ENCODE measurements around the gene SLIT1. TPM values are rescaled to one million over a fixed set of nuclear protein-coding genes. Genes with fewer than 3 reads are reported as not detected.

SLIT1 gene
- total RNA-seq, 1 experiment from 2014 or later: not detected

DNA sequence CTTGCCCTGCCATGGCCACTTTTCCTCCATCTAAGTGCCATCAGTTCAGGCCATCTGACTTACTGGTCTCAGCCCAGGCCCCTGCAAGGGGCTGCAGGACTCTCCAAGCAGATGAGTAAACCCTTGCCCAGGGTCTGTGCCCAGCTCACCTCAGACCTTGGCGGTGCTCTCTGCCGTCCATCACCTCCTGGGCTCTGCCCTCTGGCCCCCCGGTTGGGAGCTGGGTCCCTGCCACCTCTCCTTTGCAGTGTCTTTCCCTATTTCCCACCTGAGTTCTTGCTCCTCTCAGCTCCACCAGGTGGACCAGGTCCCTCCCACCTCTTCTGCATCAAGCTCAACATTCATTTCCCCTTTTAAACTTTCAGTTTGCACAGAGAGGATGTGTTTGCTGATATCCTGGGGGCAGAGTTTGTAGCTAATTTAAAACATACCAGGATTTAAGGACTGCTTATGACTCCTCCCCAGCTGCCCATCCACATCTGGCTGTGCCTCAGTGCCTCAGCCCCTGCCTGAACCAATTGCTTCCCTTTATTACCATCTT, 135.5 kb downstream of the SLIT1 start:
- DNase-seq (ENCODE audit: low read depth, low spot score): no peak

DNA sequence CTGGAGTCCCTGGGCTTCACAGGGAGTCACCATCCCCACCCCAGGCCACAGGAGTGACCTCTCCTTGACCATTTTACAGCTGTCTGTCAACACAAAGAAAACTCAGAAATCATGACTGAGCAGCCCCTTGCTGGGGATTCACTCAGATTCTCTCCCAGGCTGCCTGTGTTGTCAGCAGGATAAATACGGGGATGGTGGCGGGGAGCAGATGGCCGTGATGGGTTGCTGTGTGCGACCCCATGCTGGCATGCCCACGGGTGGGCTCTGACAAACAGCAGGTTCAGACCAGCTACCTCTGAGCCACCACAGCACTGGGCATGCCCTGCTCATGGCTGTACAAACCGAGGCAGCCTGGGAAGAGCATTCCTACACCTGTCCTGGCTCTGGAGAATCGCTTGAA, 136.1 kb downstream of the SLIT1 start:
- in situ Hi-C loops (cut with HindIII; ENCODE audit: low pct_unique_long_range_greater_than_20kb, low sequenced_read_pairs): no loop called here
- no peak for DNase-seq (ENCODE audit: low read depth, low spot score)

More for the DNA sequence above, 135.5 kb downstream of the SLIT1 start:
- in situ Hi-C loops (cut with HindIII; ENCODE audit: low pct_unique_long_range_greater_than_20kb, low sequenced_read_pairs): no loop called here

DNA sequence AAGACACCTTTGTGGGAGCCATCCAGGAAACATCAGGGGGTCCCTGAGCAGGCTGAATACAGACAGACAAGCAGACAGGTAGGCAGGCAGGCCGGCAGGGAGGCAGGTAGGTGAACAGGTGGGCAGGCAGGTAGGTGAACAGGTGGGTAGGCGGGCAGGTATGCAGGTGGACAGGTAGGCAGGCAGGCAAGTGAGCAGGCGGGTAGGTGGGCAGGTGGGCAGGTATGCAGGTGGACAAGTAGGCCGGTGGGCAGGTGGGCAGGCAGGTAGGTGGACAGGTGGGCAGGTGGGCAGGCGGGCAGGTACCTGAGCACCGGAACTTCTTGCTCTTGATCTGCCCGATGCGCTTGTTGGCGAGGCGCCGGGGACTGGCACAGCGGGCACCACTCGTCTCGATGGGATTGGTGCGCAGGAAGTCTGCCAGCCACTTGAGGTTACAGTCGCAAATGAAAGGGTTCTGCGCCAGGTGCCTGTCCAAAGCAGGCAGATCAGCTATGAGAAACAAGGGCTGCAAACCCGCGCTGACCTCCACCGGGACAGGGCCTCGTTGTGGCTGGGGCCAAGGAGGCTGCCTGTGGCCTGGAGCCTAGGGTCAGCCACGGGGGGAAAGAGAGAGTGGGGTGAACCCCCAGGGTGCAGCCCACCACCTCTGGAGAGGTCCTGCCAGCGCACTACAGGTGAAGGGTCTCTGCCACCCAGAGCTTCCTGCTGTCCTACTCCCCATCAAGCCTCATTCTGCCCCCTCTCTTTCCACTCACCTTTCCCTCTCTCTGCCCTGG, 136.9 kb downstream of the SLIT1 start:
- DNase-seq (ENCODE audit: low read depth, low spot score): no peak
- in situ Hi-C loops (cut with HindIII; ENCODE audit: low pct_unique_long_range_greater_than_20kb, low sequenced_read_pairs): no loop called here

DNA sequence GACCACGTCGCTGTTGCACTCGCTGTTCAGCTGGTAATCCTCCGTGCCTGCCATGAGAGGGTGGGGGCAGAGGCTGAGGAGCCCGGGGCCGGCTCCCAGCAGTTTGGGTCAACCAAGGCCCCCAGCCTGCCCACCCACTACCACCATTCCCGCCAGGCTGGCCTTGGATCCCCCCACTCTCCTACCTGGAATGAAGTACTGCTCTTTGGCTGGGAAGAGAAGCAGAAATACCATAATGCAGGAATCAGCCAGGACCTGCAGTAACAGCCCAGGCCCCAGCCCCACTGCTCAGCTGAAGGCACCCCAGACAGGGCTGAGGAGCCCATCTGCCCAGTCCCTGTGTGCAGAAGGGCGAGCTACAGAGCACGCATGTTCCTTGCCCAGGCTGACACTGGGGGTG, 138.0 kb downstream of the SLIT1 start:
- DNase-seq (ENCODE audit: low read depth, low spot score): no peak
- in situ Hi-C loops (cut with HindIII; ENCODE audit: low pct_unique_long_range_greater_than_20kb, low sequenced_read_pairs): no loop called here

DNA sequence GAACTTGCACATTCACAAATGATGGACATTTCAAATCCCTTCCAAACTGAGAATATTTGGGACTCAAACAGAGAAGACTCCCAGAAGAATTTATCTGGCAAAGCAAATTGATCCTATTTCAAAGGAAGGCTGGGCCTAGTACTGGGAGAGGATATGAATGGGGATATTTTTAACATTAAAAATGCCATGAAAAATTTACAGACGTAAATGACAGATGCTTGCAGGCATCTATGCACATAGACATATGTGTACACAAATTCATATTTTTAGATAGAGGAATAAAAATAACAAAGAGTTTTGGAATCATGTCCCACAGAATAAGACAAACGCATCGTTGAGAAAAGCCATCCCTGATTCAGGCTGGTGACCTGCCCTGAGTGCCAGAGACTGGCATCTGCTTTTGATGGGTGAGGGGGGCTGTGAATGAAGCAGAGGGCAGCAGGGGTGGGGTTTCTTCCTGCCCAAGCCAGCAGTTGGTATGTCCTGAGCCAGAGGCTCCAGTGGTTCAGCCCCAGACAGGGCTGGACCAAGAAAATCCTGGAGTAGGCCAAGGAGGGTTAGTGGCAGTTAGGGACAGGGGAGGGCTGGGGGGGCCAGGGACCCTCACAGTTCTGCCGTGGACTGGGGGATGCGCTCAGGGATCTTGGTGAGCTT, 138.5 kb downstream of the SLIT1 start:
- in situ Hi-C loops (cut with HindIII; ENCODE audit: low pct_unique_long_range_greater_than_20kb, low sequenced_read_pairs): no loop called here

DNA sequence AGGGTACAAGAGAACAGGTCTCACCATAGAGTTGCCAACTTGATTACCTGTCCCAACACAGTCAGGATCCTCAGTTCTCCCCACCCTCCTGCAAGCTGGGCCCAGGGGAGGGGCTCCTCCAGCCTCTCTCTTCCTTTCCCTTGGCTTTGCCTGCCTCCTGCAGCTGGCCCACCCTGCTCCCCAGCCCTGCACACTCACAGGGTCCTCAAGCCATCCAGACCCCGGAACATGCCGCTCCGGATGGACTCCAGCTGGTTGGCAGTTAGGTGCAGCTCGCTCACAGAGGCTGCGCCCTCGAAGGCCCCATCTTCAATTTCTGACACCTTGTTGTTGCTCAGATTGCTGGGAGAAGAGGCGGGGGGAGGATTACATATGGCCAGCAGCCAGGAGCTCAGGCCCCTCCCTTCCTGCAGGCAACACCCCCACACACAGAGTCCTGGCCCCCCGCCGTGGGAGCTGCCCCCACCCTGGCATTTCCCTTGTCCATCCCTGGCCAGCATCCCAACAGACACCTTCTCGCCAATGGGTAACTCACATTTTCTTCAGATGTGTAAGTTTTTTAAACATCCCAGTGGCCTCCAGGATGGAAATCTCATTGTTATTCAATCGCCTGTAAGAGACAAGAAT, 139.2 kb downstream of the SLIT1 start:
- DNase-seq (ENCODE audit: low read depth, low spot score): no peak
- in situ Hi-C loops (cut with HindIII; ENCODE audit: low pct_unique_long_range_greater_than_20kb, low sequenced_read_pairs): no loop called here

More for the DNA sequence above, 138.5 kb downstream of the SLIT1 start:
- DNase-seq (ENCODE audit: low read depth, low spot score): no peak

DNA sequence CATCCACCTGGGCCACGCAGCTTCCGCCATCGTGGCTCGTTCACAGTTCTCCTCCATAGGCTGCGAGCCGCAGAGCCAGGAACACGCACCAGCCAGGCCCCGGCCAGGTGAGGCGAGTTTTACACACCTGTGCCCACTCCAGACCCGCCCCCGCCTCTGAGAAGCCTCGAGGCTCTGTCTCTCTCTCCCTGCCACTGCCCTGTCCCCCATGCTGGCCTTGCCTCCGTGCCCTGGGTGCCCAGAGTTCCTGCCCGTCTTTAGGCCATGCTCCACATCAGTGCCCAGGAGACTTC, 142.2 kb downstream of the SLIT1 start:
- in situ Hi-C loops (cut with HindIII; ENCODE audit: low pct_unique_long_range_greater_than_20kb, low sequenced_read_pairs): no loop called here
- DNase-seq (ENCODE audit: low read depth, low spot score): no peak

DNA sequence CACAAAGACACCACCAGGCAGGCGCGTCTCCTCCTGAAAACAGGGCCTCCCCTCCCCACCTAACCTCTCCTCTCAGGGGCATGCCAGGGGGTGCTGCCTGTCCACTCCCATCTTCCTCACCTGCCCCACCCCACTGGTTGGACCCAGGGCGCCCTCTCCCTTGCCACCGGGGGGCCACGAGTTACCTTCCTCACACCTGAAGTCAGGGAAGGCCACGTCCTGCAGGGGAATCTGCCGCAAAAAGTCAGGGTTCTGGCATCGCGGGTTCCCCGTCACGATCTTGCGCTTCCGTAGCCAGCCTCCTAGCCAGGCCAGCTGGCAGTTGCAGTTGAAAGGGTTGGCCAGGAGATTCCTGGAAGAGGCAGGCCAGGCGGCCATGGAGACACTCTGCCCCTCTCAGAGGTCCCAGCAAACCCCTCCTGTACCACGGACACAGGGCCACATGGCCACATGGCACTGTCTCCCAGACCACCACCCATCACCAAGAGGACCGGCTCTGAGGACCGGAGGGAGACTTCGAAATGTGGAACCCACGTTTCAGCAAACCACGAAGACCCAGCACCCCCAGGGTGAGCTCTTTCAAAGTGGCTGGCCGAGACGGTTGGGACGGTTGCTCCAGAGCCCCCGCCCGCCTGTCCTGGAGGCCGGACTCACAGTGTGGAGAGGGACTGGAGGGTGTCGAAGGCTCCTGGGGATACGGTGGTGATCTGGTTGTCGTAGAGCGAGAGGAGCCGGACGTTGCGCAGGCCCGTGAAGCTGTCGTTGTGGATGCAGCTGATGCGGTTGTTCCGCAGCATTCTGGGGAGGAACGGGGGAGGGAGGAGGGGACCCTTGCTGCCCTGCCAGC, 142.8 kb downstream of the SLIT1 start:
- in situ Hi-C loops (cut with HindIII; ENCODE audit: low pct_unique_long_range_greater_than_20kb, low sequenced_read_pairs): no loop called here
- DNase-seq (ENCODE audit: low read depth, low spot score): no peak

DNA sequence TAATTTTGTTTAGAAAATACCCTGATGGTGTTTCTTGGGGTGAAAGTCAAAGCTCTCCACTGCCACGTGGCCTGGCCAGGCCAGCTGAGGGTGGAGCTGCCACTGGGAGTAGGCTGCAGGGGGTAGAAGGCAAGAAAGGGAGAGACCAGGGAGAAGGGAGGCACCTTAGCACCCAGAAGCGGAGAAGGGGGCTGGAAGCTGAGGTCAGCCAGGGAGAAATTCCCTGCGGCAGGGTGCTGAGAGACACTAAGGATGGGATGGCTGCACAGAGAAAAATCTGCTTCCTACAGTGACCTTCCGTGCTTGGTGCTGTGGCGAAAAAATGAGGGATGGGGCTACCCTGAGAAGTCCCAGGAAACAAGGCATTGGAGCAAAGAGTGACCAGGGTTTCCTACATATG, 143.7 kb downstream of the SLIT1 start:
- in situ Hi-C loops (cut with HindIII; ENCODE audit: low pct_unique_long_range_greater_than_20kb, low sequenced_read_pairs): no loop called here
- no peak for DNase-seq (ENCODE audit: low read depth, low spot score)

DNA sequence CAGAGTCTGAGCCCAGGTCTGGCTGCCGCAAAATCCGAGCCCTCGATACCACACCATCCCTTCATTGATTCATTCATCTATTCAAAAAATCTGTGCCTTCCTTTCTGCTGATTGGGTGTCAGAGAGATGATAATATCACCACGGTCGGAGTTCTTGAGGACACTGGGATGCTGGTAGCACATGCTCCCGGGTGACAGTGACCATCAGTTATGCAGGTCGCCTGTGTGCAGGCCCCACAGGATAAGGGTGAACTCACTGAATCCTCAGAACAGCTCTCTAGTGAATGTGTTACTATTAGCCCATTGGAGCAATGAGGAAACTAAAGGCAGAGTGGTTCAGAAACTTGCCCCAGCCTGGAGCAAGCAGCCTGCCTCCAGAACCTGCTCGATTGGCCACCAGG, 145.1 kb downstream of the SLIT1 start:
- DNase-seq (ENCODE audit: low read depth, low spot score): no peak
- in situ Hi-C loops (cut with HindIII; ENCODE audit: low pct_unique_long_range_greater_than_20kb, low sequenced_read_pairs): no loop called here

DNA sequence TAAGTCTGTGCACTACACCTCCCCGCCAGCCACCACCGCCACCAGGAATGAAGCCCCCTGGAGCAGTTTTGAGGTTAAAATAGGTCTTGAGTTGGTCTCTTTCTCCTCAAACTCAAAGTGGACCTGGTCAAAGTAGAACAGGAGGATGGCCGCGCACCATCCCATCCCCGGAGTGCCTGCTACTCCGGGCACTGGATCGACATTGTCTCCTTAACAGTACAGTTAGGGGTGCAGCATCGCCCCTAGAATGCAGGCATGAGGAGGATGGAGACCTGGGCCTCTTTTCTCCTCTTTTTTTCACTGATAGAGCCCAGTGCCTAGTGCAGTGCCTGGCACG, 145.5 kb downstream of the SLIT1 start:
- in situ Hi-C loops (cut with HindIII; ENCODE audit: low pct_unique_long_range_greater_than_20kb, low sequenced_read_pairs): no loop called here
- DNase-seq (ENCODE audit: low read depth, low spot score): no peak

DNA sequence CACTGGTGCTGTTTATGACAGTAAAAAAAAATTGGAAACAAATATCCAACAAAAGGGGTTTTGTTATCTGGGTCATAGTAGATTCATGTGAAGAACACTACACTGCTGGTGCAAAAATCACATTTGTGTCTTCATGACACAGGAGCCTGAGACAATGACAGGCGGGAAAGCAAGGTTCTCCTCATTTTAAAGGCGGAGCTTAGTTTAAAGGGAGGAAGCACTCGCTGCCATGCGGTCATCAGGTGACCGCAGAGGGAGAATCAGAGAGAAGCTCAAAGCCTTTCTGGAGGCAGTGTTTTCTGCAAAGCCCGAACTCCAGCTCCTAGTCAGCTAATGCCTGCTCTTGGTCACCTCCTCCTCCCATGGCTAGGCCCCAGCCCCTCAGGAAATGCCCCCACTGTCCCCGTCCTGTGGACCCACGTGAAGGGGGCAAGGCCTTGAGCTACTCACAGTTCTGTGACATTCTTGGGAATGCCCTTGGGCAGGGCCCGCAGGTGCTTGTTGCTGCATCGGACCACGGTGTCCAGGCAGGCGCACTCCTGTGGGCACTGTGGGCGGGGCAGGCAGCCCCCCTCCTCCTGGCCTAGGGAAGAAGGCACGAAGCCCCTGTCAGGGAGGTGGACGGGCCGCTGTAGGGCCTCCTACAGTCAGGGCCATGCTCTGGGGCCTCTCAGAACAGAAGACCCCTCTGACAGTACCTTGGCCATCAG, 146.1 kb downstream of the SLIT1 start:
- in situ Hi-C loops (cut with HindIII; ENCODE audit: low pct_unique_long_range_greater_than_20kb, low sequenced_read_pairs): no loop called here
- DNase-seq (ENCODE audit: low read depth, low spot score): peak; percentile 11

DNA sequence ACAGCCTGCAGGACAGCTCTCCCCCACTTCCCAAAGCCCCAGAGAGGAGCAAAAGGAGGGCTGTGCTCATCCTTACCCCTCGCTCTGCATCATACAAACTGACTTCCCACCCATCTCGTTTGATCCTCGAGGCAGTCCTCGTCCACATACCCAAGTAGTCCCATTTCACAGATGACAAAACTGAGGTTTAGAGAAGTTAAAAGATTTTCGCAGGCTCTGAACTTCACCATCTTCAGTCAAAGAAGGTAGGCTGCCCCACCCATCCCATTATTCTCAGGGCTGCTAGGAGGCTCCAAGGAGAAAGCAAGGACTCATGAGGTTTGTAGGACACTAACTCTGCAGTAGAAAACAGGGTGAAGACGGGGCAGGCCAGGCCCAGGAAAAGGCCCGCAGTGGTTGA, 147.1 kb downstream of the SLIT1 start:
- no peak for DNase-seq (ENCODE audit: low read depth, low spot score)
- in situ Hi-C loops (cut with HindIII; ENCODE audit: low pct_unique_long_range_greater_than_20kb, low sequenced_read_pairs): no loop called here

DNA sequence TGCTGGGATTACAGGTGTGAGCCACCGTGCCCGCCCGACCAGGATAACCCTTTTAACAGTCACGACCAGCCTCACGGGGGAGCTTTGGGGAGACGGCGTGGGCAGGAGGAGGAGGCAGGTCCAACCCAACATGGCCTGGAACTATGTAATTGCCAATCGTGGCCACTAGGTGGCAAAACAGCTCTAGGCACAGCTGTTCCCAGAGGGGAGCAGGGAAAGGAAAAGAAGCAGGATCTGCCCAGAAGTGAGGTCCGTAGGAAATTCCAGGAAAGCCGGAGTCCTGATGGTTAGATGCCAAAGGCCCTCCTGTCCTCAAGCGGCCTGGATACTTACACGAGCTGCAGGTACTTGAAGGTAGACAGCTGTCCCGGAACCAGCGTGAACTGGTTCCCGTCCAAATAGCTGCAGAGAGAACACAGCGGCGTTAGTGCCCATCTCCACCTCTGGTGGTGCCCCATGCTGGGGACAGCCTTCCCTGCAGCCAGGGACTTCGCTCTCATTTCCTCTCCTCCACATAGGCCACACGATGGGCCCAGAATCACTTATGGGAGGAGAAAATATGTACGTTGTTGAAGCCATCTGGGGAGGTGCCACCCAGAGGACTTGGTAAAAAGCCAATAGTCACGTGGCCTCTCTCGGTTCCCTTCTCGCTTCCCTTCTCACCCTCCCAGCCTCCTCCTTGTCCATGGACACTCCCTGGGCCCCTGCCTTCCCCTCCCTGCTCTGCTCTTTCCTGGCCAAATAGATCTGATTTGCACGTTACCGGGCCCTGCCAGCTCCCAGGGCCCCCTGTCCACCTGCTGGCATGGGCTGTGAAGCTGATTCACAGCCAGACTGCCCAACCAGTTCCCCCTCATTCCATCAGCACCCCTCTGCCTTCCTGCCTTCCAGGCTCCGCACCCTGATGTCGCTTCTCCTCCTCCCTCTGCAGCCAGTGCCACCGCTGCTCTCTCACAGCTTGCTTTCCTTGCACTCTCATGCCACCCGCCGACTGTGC, 148.1 kb downstream of the SLIT1 start:
- in situ Hi-C loops (cut with HindIII; ENCODE audit: low pct_unique_long_range_greater_than_20kb, low sequenced_read_pairs): no loop called here
- DNase-seq (ENCODE audit: low read depth, low spot score): peak; percentile 87

DNA sequence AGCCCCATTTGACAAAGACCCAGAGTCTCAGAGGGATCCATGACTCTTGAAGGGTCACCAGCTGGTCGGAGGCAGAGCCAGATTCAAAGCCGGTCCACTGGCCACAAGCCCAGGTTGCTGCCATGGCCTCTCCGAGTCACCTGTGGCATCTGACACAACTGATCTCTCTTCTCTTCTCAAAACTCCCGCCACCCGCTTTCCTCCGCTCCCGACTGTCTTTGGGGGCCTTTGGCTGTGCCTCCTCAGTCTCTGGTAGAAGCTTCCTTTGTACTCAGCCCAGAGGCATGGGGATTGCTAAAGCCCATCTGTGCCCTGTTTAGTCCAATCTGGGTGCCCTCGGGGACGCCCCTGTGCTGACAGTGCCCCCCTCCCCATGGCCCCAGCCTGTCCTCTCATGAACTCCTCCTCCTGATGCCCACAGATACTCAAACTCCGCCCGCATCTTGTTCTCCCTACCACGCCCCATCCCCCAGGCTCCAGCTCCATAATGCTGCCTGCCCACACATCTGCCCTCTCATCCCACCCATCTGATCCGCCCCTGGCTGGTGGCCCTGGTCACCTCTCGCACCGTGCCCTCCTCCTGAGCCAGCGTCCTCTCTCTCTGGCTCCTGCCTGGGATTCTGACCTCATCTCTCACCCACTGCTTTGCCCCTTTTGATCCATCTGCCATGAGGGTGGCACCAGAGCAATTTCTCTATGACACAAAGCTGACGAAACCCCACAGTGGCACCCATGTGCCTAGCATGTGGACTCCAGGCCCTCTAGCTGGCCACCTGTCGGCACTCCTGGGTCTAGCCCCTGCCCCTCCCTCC, 150.6 kb downstream of the SLIT1 start:
- no peak for DNase-seq (ENCODE audit: low read depth, low spot score)
- in situ Hi-C loops (cut with HindIII; ENCODE audit: low pct_unique_long_range_greater_than_20kb, low sequenced_read_pairs): no loop called here

DNA sequence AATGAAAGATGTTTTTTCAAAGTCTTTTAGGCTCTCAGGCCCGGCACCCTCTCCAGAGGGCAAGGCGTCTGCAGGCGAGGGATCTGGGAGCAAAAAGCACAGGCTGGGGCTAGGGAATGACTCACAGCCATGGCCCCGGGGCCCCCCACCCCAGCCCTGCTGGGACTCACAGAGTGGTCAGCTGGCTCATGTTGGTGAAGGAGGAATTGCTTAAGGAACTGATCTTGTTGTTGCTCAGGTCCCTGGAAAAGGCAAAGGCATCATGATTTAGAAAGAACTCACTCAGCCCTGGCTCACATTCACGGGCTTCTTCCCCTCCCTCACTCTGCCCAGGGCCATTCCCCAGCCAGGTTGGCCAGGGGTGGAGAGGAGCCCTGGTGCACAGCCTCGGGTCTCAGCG, 151.5 kb downstream of the SLIT1 start:
- DNase-seq (ENCODE audit: low read depth, low spot score): no peak

More for the DNA sequence above, 151.5 kb downstream of the SLIT1 start:
- in situ Hi-C loops (cut with HindIII; ENCODE audit: low pct_unique_long_range_greater_than_20kb, low sequenced_read_pairs): no loop called here
